ENCODE measurements around the gene WDFY2. TPM values are rescaled to one million over a fixed set of nuclear protein-coding genes. Genes with fewer than 3 reads are reported as not detected.

The WDFY2 gene
- total and polyA plus RNA-seq, 11 donors = 2.0 to 12.6 (median 6.5) TPM

GRCh38 chr13:51618626-51619025 is 34.4 kb downstream of the WDFY2 start:
- Histone ChIP-seq H3K36me3 (no peaks in the 10 kb centered on the region), H3K27me3 (no peaks in the 10 kb centered on the region), H3K4me3 (no peak overlapping the region), H3K4me1 (peaks cover 0 to 65% (median 35%) of the 10 kb centered on the region in 12 donors), H3K27ac (peak overlapping the region in 7 of 12 donors; percentile 7 to 62 (median 50)), H3K9me3 (no peaks in the 10 kb centered on the region)
- DNase-seq (no peak), ATAC-seq (peak; percentile 46 to 78 (median 70))
- no peak for TF ChIP-seq POLR2A (IDR thresholded peaks at IDR 0.05)
- no peak for TF ChIP-seq CTCF (IDR thresholded peaks at IDR 0.05)
- 45 to 61% (median 52%) methylated on average over 1 of the region's 1 CpG for WGBS, 4 donors
- intact Hi-C loops (cut with DNase I) = loop anchor here in 2 of 10 donors (10.0 kb wide), 1 partner anchor 106 kb away; no protein-coding TSS in a partner anchor

GRCh38 chr13:51619614-51620013 is 35.4 kb downstream of the WDFY2 start:
- WGBS, 4 donors = 67 to 73% (median 71%) methylated on average over 2 of the region's 2 CpGs
- ATAC-seq (peak in 3 of 4 donors; percentile 27 to 63 (median 31)), DNase-seq (no peak)
- no peak for TF ChIP-seq CTCF (IDR thresholded peaks at IDR 0.05)
- TF ChIP-seq POLR2A (IDR thresholded peaks at IDR 0.05) = no peak
- Histone ChIP-seq H3K4me1 (peaks cover 0 to 68% (median 29%) of the 10 kb centered on the region in 12 donors), H3K27ac (peak overlapping the region in 9 of 12 donors; percentile 26 to 62 (median 43)), H3K36me3 (no peaks in the 10 kb centered on the region), H3K27me3 (no peaks in the 10 kb centered on the region), H3K9me3 (no peaks in the 10 kb centered on the region), H3K4me3 (no peak overlapping the region)
- intact Hi-C loops (cut with DNase I) = loop anchor here in 2 of 10 donors (5.0 to 10.0 kb wide), 2 partner anchors 32 to 105 kb away; no protein-coding TSS in a partner anchor

- Histone ChIP-seq H3K27me3 (no peaks in the 10 kb centered on the region), H3K36me3 (no peaks in the 10 kb centered on the region), H3K4me3 (no peak overlapping the region), H3K27ac (peak overlapping the region in 10 of 12 donors; percentile 21 to 62 (median 43)), H3K9me3 (no peaks in the 10 kb centered on the region), H3K4me1 (peaks cover 0 to 71% (median 30%) of the 10 kb centered on the region in 12 donors)
- peak in 4 of 5 donors; percentile 29 to 66 (median 46) for DNase-seq
- 53 to 62% (median 55%) methylated on average over 11 of the region's 11 CpGs for WGBS, 4 donors
- TF ChIP-seq POLR2A (IDR thresholded peaks at IDR 0.05) (no peak), CTCF (IDR thresholded peaks at IDR 0.05) (no peak)
- peak; percentile 23 to 74 (median 66) for ATAC-seq
- intact Hi-C loops (cut with DNase I) = loop anchor here in 1 of 10 donors (5.0 kb wide), 1 partner anchor 33 kb away; no protein-coding TSS in a partner anchor
Observed at GRCh38 chr13:51620165-51620983, 36.1 kb downstream of the WDFY2 start.

GRCh38 chr13:51621602-51622001 is 37.3 kb downstream of the WDFY2 start:
- Histone ChIP-seq H3K4me1 (peaks cover 3 to 83% (median 40%) of the 10 kb centered on the region in 12 donors), H3K9me3 (no peaks in the 10 kb centered on the region), H3K36me3 (no peaks in the 10 kb centered on the region), H3K27ac (peak overlapping the region in 1 of 12 donors; percentile 50), H3K27me3 (no peaks in the 10 kb centered on the region), H3K4me3 (no peak overlapping the region)
- TF ChIP-seq POLR2A (IDR thresholded peaks at IDR 0.05) = no peak
- 78 to 88% (median 86%) methylated on average over 2 of the region's 2 CpGs for WGBS, 4 donors
- DNase-seq = no peak
- ATAC-seq = no peak
- intact Hi-C loops (cut with DNase I) = loop anchor here in 1 of 10 donors (5.0 kb wide), 1 partner anchor 34 kb away; no protein-coding TSS in a partner anchor
